Activated CD4-positive, alpha-beta T cell treated with anti-CD3 and anti-CD28 coated beads, Interleukin-2, amount 50 U/mL, for 16 hours (primary cell): ENCODE data around the gene THSD4.
A peak's percentile ranks its signal among the peaks of the same experiment; 100 is the strongest.

ENCODE experiments used
- DNase-seq: peaks from one replicate; pipeline ENCODE4 v3.0.0-alpha.2; 2020

The THSD4 gene

GRCh38 chr15:71114887-71115566 lies at the start of gene THSD4:
Gene THSD4 (plus strand): TSS chr15:71115471.
- DNase-seq: peak; percentile 73

GRCh38 chr15:71066983-71067382 lies 48.3 kb upstream of the THSD4 start:
- DNase-seq: no peak

GRCh38 chr15:71069693-71070092 lies 45.6 kb upstream of the THSD4 start:
- DNase-seq: no peak

- DNase-seq: no peak
Measured at GRCh38 chr15:71071529-71071928, 43.7 kb upstream of the THSD4 start.

GRCh38 chr15:71072423-71072822 lies 42.8 kb upstream of the THSD4 start:
- no peak for DNase-seq

- DNase-seq: no peak
Measured at GRCh38 chr15:71078506-71079207, 36.6 kb upstream of the THSD4 start.

DNA sequence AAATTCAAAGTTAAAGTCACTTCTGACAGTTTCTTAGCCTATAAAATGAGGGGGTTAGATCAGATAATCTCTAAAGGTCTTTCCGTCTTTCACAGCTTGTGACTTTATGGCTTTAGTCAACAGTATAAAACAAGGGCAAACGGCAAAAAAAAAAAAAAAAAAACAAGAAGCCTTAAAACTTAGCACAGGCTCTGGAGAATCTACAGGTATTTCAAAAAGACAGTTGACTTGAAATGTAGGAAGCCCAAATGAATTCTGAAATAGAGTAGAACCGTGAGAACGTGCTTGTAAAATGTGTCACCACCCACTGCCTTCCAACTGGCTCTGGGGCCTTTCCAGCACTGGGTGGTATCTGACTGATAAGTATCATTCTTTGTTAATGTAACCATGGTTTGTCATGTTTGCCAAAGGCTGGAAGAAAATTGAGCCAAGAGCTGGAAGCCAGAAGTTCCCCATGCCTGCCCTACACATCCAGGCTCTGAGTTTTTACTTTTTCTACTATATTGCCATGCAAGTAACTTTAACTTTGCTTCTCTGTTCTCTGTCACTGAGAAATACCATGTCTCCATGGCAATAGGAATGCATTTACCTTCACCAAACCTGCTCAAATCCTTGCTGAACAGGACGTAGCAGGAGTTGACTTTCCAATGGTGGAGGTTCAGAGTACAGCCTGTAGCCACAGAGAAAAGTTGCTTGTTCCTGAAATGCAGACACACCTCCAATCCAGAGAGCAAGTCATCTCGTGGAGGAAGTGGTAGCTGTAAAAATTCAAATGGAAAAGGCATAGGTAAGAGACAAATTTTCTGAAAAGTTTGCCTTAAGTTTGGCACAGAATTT lies 35.8 kb upstream of the THSD4 start:
- no peak for DNase-seq

- DNase-seq: no peak
Measured at GRCh38 chr15:71080166-71080565, 35.1 kb upstream of the THSD4 start.

- DNase-seq: no peak
Measured at GRCh38 chr15:71080705-71081104, 34.6 kb upstream of the THSD4 start.

DNA sequence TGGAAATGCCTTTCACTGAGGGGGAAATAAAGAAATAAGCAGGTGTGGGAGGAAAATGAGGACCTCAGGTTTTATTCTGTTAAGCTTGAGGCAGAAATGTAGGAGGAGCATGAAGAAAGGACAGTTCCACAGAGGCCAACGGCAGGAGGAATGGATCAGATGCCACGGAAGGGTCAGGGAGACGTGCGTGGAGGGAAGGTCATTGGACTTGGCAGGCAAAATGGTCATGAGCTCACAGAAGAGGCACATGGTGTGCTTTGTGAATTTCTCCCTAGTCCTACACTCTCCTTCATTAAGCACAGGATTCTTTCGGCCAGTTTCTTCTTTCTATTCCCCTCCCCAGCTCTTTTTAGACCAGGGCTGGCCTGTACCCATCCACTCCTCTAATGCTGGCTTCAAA lies 32.5 kb upstream of the THSD4 start:
- DNase-seq: no peak

GRCh38 chr15:71083349-71083748 lies 31.9 kb upstream of the THSD4 start:
- DNase-seq: no peak

DNA sequence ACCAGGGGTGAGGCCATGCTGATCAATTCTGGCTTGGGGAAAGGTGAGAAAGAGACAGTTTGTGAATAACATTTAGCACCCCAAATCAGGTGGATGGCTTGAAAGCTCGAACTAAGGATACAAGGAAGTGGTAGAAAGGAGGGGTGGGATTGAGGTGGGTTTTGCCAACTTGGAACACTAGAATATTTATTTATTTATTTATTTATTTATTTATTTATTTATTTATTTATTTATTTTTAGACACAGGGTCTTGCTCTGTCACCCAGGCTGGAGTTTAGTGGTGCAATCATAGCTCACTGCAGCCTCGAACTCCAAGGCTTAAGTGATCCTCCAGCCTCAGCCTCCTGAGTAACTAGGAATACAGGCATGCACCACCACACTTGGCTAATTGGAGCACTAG lies 31.0 kb upstream of the THSD4 start:
- no peak for DNase-seq

GRCh38 chr15:71085809-71086208 lies 29.5 kb upstream of the THSD4 start:
- no peak for DNase-seq

- no peak for DNase-seq
Measured at GRCh38 chr15:71088155-71088554, 27.1 kb upstream of the THSD4 start.

DNA sequence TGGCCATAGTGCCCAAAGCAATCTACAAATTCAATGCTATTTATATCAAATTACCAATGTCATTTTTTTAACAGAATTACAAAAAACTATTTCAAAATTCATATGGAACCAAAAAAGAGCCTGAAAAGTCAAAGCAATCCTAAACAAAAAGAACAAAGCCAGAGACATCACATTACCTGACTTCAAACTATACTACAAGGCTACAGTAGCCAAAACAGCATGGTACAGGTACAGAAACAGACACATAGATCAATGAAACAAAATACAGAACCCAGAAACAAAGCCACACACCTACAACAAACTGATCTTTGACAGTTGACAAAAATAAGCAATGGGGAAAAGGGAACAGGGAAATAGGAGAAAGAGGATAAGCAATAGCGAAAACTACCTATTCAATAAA lies 26.6 kb upstream of the THSD4 start:
- no peak for DNase-seq

- no peak for DNase-seq
Measured at GRCh38 chr15:71089801-71090200, 25.5 kb upstream of the THSD4 start.

- DNase-seq: no peak
Measured at GRCh38 chr15:71091601-71092000, 23.7 kb upstream of the THSD4 start.

DNA sequence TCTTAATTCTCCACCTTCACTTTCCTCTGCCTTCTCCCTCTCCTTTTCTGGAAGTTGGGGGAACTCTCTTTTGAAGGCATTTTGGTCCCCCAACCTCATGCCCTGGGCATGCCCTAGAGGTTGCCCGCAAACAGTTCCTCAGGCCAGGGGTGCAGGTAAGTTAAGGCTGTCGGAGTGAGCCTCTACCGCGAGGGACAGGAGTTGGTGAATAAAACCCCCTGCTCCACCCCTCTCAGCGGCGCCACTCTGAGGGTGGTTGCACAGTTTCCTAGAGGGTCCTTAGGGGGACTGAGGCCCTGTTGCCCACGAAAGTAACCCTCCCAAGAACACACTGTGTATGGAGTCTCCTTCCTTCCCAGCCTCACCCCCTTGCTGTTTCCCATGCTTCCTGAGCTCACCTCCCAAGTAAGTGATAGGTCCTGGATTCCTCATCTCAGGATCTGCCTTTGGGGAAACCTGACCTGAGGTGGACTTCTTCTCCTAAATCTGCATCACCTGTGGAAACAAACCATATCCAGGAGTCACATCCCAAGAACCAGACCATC lies 23.1 kb upstream of the THSD4 start:
- DNase-seq: no peak

GRCh38 chr15:71093054-71094024 lies 21.9 kb upstream of the THSD4 start:
- DNase-seq: no peak

DNA sequence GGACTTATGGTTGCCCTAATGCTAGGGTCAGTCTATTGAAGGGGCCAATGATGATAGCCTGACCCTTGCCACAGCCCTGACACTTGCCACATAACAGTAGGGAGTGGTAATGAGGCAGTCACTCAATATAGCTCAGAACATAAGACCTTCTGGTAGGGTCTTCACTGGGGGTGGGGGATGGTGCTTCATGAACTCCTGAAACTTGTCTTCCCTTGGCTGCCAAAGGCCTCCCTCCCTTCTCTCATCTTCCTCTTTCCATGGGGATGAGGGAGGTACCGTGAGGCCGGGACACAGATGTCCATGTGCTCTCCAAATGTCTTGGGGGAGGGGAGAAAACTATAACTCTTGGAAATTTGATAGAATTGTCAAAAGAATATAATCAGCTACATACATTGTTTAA lies 21.1 kb upstream of the THSD4 start:
- DNase-seq: no peak

DNA sequence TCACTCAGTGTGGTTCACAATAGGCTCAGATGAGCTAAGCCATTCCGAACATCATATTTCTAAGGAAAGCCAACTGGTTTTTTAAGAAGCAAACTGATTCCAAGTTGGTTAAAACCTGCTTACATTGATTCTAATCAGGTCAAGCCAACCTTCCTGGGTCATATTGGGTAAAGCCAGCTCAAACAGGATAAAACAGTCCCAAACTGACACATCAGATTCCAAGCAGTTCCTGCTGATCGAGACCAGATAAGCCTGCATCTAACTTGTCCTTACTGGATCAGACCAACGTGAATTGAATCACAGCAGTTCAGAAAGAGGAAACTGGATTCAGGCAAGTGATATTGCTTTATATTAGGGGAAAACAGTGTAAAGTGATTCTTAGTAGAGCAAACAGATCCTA lies 18.6 kb upstream of the THSD4 start:
- DNase-seq: no peak

DNA sequence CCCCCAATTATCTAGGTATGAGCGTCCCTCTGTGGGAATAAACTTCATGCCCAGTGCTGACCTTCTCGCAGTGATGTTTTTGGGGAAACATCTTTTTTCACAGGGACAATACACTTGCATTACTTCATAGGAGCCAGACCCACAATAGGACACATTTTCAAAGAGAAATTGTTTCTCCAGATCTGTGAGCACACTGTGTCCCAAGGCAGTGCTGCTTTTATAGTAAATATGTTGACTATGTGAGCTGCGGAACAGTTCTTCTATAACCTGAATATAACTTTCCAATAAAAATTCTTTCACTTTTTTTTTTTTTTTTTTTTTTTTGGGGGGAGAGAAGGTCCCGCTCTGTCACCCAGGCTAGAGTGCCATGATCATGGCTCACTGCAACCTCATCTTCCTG lies 17.4 kb upstream of the THSD4 start:
- DNase-seq: no peak
